ENCODE measurements around the gene ITGA11.

DNA sequence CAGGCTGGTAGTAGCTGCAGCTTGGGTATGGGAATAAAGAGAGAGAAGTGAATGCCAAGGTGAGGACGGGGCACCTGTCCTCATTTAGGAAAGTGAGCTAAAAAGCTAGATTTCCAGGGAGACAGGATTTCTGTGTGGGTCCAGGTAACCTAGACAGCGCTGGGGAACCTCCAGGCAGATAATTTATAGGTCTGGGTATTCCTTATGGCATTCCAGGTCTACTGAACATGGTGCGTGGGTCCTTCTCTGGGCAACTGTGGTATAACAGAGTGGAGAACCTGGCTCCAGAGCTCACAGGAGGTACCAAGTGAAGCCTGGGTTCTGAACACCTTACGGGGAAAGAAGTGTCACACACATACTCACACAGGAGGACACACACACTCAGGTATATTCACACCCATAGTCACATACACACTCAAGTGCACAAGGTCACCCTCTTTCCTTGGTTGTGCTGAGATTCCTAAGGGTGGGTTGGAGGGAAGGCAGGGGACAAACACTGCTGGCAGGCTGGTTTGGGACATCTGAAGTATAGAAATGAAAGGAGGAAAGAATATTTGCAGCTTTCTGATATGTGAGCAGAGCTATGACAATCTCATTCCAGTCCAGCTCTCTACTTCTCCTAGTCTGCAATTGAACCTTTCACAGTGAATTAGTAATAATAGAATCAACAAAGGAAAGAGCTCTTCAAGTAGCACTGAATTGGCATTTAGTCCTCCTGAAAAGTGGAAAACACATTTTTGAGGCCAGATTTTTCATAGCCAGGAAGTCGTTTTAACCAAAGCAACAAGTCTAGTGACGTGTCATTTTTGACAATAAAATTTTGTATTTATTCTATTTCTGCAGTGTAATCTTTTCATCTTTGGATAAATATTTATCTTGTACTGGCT, 37.4 kb upstream of the ITGA11 start:
- TF ChIP-seq, protein P1, sequence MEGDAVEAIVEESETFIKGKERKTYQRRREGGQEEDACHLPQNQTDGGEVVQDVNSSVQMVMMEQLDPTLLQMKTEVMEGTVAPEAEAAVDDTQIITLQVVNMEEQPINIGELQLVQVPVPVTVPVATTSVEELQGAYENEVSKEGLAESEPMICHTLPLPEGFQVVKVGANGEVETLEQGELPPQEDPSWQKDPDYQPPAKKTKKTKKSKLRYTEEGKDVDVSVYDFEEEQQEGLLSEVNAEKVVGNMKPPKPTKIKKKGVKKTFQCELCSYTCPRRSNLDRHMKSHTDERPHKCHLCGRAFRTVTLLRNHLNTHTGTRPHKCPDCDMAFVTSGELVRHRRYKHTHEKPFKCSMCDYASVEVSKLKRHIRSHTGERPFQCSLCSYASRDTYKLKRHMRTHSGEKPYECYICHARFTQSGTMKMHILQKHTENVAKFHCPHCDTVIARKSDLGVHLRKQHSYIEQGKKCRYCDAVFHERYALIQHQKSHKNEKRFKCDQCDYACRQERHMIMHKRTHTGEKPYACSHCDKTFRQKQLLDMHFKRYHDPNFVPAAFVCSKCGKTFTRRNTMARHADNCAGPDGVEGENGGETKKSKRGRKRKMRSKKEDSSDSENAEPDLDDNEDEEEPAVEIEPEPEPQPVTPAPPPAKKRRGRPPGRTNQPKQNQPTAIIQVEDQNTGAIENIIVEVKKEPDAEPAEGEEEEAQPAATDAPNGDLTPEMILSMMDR (IDR thresholded peaks at IDR 0.05) = no peak
- TF ChIP-seq POLR2A (IDR thresholded peaks at IDR 0.05) = no peak

Measured in breast epithelium (tissue), 3 donors.